Loucy (cell line): ENCODE measurements around the gene COLEC11.

Source experiments
- CTCF ChIP-seq: fragments of 200-600 bp; sonication (generic); conservative IDR thresholded peaks from 2 replicates; pipeline ENCODE4 v1.5.1; 2014; ENCODE audit warnings: mild to moderate bottlenecking, antibody characterized with exemption, low read length
- EZH2phosphoT487 ChIP-seq: fragments of 200-600 bp; IDR thresholded peaks from 2 replicates; pipeline ENCODE4 v1.6.1; 2018; ENCODE audit warnings: antibody characterized with exemption, mild to moderate bottlenecking, moderate library complexity, borderline replicate concordance

DNA sequence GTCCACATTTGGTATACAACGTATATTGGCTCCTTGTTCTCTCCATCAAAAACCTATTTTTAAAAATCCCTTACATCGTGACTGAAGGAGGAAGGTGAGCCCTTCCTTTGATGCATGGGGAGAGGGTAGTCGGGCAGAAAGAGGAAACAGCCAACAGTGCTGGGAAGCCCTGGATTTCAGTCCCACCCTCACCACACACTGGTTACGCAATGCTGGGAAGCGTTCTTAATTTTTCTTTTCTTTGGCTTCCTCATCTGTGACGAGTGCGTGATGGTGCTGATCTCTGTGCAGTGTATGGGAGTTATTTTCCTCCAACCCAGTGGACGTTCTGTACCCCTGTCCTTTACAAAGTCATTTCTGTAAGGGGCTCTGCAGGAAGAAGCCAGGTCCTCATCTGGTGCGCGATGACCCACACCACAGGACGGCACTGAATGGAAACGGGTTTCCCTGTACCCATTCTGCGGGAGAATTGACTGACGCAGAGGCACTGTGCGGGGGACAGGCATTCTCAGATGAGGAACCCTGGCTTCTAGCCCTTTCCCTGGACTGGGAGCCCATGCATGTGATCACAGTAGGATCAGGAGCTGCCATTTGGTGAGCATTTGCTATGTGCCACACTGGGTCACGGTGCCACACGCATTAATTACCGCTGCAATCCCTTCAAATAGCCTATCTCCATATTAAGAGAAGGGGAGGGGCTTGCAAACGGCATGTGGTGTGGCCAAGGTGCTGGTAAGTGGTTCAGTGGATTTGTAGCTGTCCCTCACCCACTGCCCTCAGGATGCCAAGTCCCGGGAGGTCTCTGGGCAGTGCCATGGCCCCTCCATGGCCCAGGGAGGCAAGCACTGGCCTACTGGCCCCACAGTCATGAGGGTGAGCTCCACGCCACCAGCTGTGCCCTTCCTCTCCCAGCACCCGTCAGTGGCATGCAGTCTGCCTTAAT, 4.3 kb downstream of the COLEC11 start:
- TF ChIP-seq CTCF = no peak
- TF ChIP-seq EZH2phosphoT487 = no peak
